Tibial artery (tissue), 4 donors: ENCODE results near the gene LMOD2.

Experiments used
- DNase-seq, 2 donors: peaks; one replicate each; pipeline ENCODE4 v3.0.0-alpha.2; 2019
- H3K27ac ChIP-seq, 2 donors: fragments of 200-600 bp; sonication (generic) in 1 of 2; 1 replicate in 1 of 2; 2 replicates in 1 of 2; pipeline ENCODE4 v1.5.1; 2018 to 2019; ENCODE audit warnings: mild to moderate bottlenecking in 1 of 2
- H3K27me3 ChIP-seq, 2 donors: fragments of 200-600 bp; sonication (generic) in 1 of 2; one replicate each; pipeline versions ENCODE4 v1.5.1 to v1.6.0; 2016 to 2019
- H3K36me3 ChIP-seq, 3 donors: fragments of 200-600 bp; sonication (generic) in 2 of 3; one replicate each; pipeline ENCODE4 v1.5.1; 2016 to 2019; ENCODE audit warnings: mild to moderate bottlenecking in 2 of 3
- H3K4me1 ChIP-seq, 4 donors: fragments of 200-600 bp; sonication (generic) in 2 of 4; 1 replicate in 3 of 4; 2 replicates in 1 of 4; pipeline ENCODE4 v1.5.1; 2016 to 2019
- H3K4me3 ChIP-seq, 2 donors: fragments of 200-600 bp; sonication (generic) in 1 of 2; 1 replicate in 1 of 2; 2 replicates in 1 of 2; pipeline ENCODE4 v1.5.1; 2018 to 2019; ENCODE audit warnings: mild to moderate bottlenecking in 2 of 2
- H3K9me3 ChIP-seq, 3 donors: fragments of 200-600 bp; sonication (generic) in 1 of 3; one replicate each; pipeline ENCODE4 v1.5.1; 2016 to 2019
- CTCF ChIP-seq, 2 experiments: fragments of 200-600 bp in 1 of 2; fragments of 450-650 bp in 1 of 2; IDR thresholded peaks; one replicate each; pipeline ENCODE4 v1.5.1; 2017 to 2019; ENCODE audit warnings: antibody characterized with exemption in 2 of 2, mild to moderate bottlenecking in 1 of 2, moderate library complexity in 1 of 2
- intact Hi-C: fragments of 100-400 bp; cut with DNase I; formaldehyde crosslinking; loops from one replicate; pipeline ENCODE4 v1.15.0; 2023; ENCODE audit warnings: low total_unique reads

LMOD2 gene

DNA sequence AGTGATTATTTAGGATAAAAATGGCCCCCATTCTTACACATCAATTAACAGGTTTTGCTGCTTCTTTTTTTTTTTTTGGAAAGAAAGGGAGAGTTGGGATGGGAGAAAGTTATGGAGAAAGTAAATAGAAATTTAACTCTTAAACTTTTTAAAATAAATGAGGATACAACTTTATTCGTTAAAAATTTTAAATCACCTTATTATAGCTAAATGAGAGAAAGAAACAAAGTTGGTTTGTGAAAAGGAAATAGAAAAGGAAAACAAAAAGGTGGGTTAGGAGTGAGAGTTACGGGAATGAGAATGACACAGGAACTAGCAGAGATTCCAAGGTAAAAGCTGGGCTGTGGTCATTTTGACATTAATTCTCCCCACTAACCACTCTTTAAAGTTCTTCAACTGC, 34.9 kb downstream of the LMOD2 start:
- no peak overlapping the region for H3K4me3 ChIP-seq
- intact Hi-C loops = no loop called here
- H3K4me1 ChIP-seq = peaks cover 0 to under 1% (median under 1%) of the 10 kb centered on the region in 4 donors
- H3K27me3 ChIP-seq = no peaks in the 10 kb centered on the region
- no peak for TF ChIP-seq CTCF (IDR thresholded peaks at IDR 0.05)
- no peak overlapping the region for H3K27ac ChIP-seq
- no peaks in the 10 kb centered on the region for H3K9me3 ChIP-seq
- H3K36me3 ChIP-seq = peaks cover 19 to 44% (median 41%) of the 10 kb centered on the region in 3 donors
- no peak for DNase-seq

- Histone ChIP-seq H3K4me1 (peaks cover 0 to 6% (median 2%) of the 10 kb centered on the region in 4 donors), H3K27ac (no peak overlapping the region), H3K4me3 (no peak overlapping the region), H3K9me3 (no peaks in the 10 kb centered on the region), H3K27me3 (no peaks in the 10 kb centered on the region), H3K36me3 (peaks cover 24 to 46% (median 44%) of the 10 kb centered on the region in 3 donors)
- no peak for TF ChIP-seq CTCF (IDR thresholded peaks at IDR 0.05)
- DNase-seq = no peak
- intact Hi-C loops = no loop called here
These were observed 36.8 kb downstream of the LMOD2 start for GRCh38 chr7:123692471-123692877.

GRCh38 chr7:123695944-123696677, 40.4 kb downstream of the LMOD2 start:
- Histone ChIP-seq H3K27ac (no peak overlapping the region), H3K36me3 (peaks cover 38 to 46% (median 39%) of the 10 kb centered on the region in 3 donors), H3K27me3 (no peaks in the 10 kb centered on the region), H3K9me3 (no peaks in the 10 kb centered on the region), H3K4me1 (peaks cover 0 to 6% (median 2%) of the 10 kb centered on the region in 4 donors), H3K4me3 (no peak overlapping the region)
- TF ChIP-seq CTCF (IDR thresholded peaks at IDR 0.05) = no peak
- DNase-seq = no peak
- intact Hi-C loops = no loop called here

GRCh38 chr7:123705211-123705901, 49.7 kb downstream of the LMOD2 start:
- no peaks in the 10 kb centered on the region for H3K9me3 ChIP-seq

GRCh38 chr7:123709525-123709924, 53.9 kb downstream of the LMOD2 start:
- no peak for DNase-seq
- peaks cover 33 to 36% (median 34%) of the 10 kb centered on the region in 3 donors for H3K36me3 ChIP-seq
- TF ChIP-seq CTCF (IDR thresholded peaks at IDR 0.05) = no peak
- intact Hi-C loops = no loop called here
- peaks cover 0 to 39% (median 6%) of the 10 kb centered on the region in 4 donors for H3K4me1 ChIP-seq
- no peak overlapping the region for H3K27ac ChIP-seq
- H3K27me3 ChIP-seq = no peaks in the 10 kb centered on the region
- no peaks in the 10 kb centered on the region for H3K9me3 ChIP-seq
- H3K4me3 ChIP-seq = no peak overlapping the region

More at GRCh38 chr7:123705211-123705901, 49.7 kb downstream of the LMOD2 start:
- TF ChIP-seq CTCF (IDR thresholded peaks at IDR 0.05) = no peak
- Histone ChIP-seq H3K4me1 (peaks cover 0 to 11% (median 0%) of the 10 kb centered on the region in 4 donors), H3K27ac (no peak overlapping the region), H3K4me3 (no peak overlapping the region), H3K36me3 (peaks cover 38 to 52% (median 50%) of the 10 kb centered on the region in 3 donors), H3K27me3 (no peaks in the 10 kb centered on the region)
- intact Hi-C loops = no loop called here
- DNase-seq = no peak
